Endodermal cell (in vitro differentiated cells): ENCODE data around the gene C2CD5. TPM values are rescaled to one million over a fixed set of nuclear protein-coding genes. Genes with fewer than 3 reads are reported as not detected.
"Not testable (repeated sequence)": the region's sequence is repeated elsewhere in the genome, so short reads cannot be mapped to it uniquely, and the experiment has no call there.

Experiments
- DNase-seq: peaks from one replicate; pipeline ENCODE4 v3.0.0-alpha.2; 2017
- H3K27ac ChIP-seq: 2 replicates; pipeline ENCODE4 v1.5.1; 2013; ENCODE audit warnings: mild to moderate bottlenecking, low read depth, low read length, moderate library complexity
- H3K27me3 ChIP-seq: 2 replicates; pipeline ENCODE4 v1.6.1; 2013; ENCODE audit warnings: mild to moderate bottlenecking, low read length, moderate library complexity; ENCODE audit not compliant: insufficient read depth, control insufficient read depth, poor library complexity, severe bottlenecking
- H3K36me3 ChIP-seq: 2 replicates; pipeline ENCODE4 v1.7.0; 2013; ENCODE audit warnings: mild to moderate bottlenecking, low read length, moderate library complexity; ENCODE audit not compliant: control insufficient read depth, insufficient read depth
- H3K4me1 ChIP-seq: one replicate; pipeline ENCODE4 v1.7.0; 2013; ENCODE audit warnings: low read length; ENCODE audit not compliant: control insufficient read depth, insufficient read depth
- H3K4me3 ChIP-seq: 2 replicates; pipeline ENCODE4 v1.5.1; 2013; ENCODE audit warnings: mild to moderate bottlenecking, low read length, moderate library complexity
- H3K9ac ChIP-seq: 2 replicates; pipeline ENCODE4 v1.6.1; 2013; ENCODE audit warnings: mild to moderate bottlenecking, low read length, moderate library complexity; ENCODE audit not compliant: poor library complexity, severe bottlenecking; ENCODE audit errors: extremely low read depth
- H3K9me3 ChIP-seq: 2 replicates; pipeline ENCODE4 v1.6.1; 2013; ENCODE audit warnings: mild to moderate bottlenecking, low read length, moderate library complexity; ENCODE audit not compliant: control insufficient read depth
- H3K27ac Mint-ChIP-seq: 2 replicates; pipeline ENCODE4 v1.8.0; 2020; ENCODE audit warnings: mixed read lengths
- H3K27me3 Mint-ChIP-seq: 2 replicates; pipeline ENCODE4 v1.8.0; 2021; ENCODE audit warnings: mild to moderate bottlenecking, mixed read lengths; ENCODE audit not compliant: insufficient read depth
- H3K36me3 Mint-ChIP-seq: 2 replicates; pipeline ENCODE4 v1.8.0; 2020; ENCODE audit warnings: low read depth, mixed read lengths
- H3K4me1 Mint-ChIP-seq: 2 replicates; pipeline ENCODE4 v1.8.0; 2020; ENCODE audit warnings: mixed read lengths
- H3K4me3 Mint-ChIP-seq: 2 replicates; pipeline ENCODE4 v1.8.0; 2020; ENCODE audit warnings: mild to moderate bottlenecking, moderate library complexity, mixed read lengths
- H3K9me3 Mint-ChIP-seq: 2 replicates; pipeline ENCODE4 v1.8.0; 2020; ENCODE audit warnings: mild to moderate bottlenecking, mixed read lengths
- WGBS, 2 experiments: methylation state at CpG; one replicate each; pipeline versions ENCODE4 v1.1.5 to v1.1.7; 2013; ENCODE audit warnings: missing lambda C conversion rate in 2 of 2, mixed read lengths in 1 of 2; ENCODE audit not compliant: insufficient coverage in 1 of 2, insufficient read length in 1 of 2; 5-methylcytosine and 5-hydroxymethylcytosine counted together
- total RNA-seq, 2 donors: library from RNA; stranded (reverse); fragmentation: NEBNext Ultra II Directional in 1 of 2; extraction: Animal tissue kit (Norgen Biotek cat#: 25700) in 1 of 2; gene quantifications; 2 replicates in 1 of 2; 3 replicates in 1 of 2; pipeline ENCODE4 v1.2.1, GENCODE V29; 2021
- TF ChIP-seq, protein P1 (sequence below): fragments of 200-600 bp; sonication (generic); conservative IDR thresholded peaks from 2 replicates; pipeline ENCODE4 v1.5.0; 2021; ENCODE audit warnings: antibody characterized with exemption, mild to moderate bottlenecking

C2CD5 gene
- total RNA-seq, 2 donors from 2014 or later = 29.2 to 59.8 TPM

DNA sequence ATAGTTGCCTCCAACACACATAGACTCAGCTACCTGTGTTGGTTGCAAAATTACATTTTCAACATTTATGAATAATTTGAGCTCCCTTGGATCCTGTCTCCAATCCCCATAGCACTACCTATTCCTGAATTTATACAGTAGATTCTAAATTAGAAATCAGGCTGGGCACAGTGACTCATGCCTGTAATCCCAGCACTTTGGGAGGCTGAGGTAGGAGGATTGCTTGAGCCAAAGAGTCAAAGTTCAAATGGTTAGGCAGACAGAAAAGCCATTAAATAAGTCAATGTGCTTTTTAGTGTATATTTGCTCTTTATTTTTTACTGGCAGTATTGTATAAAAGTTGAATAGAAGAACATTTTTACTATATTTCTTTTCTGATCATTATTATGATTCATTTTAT lies 24.9 kb upstream of the C2CD5 start:
- TF ChIP-seq, protein P1, sequence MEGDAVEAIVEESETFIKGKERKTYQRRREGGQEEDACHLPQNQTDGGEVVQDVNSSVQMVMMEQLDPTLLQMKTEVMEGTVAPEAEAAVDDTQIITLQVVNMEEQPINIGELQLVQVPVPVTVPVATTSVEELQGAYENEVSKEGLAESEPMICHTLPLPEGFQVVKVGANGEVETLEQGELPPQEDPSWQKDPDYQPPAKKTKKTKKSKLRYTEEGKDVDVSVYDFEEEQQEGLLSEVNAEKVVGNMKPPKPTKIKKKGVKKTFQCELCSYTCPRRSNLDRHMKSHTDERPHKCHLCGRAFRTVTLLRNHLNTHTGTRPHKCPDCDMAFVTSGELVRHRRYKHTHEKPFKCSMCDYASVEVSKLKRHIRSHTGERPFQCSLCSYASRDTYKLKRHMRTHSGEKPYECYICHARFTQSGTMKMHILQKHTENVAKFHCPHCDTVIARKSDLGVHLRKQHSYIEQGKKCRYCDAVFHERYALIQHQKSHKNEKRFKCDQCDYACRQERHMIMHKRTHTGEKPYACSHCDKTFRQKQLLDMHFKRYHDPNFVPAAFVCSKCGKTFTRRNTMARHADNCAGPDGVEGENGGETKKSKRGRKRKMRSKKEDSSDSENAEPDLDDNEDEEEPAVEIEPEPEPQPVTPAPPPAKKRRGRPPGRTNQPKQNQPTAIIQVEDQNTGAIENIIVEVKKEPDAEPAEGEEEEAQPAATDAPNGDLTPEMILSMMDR = no peak
- Mint-ChIP-seq H3K4me1 (no peaks in the 10 kb centered on the region), H3K36me3 (no peaks in the 10 kb centered on the region)

DNA sequence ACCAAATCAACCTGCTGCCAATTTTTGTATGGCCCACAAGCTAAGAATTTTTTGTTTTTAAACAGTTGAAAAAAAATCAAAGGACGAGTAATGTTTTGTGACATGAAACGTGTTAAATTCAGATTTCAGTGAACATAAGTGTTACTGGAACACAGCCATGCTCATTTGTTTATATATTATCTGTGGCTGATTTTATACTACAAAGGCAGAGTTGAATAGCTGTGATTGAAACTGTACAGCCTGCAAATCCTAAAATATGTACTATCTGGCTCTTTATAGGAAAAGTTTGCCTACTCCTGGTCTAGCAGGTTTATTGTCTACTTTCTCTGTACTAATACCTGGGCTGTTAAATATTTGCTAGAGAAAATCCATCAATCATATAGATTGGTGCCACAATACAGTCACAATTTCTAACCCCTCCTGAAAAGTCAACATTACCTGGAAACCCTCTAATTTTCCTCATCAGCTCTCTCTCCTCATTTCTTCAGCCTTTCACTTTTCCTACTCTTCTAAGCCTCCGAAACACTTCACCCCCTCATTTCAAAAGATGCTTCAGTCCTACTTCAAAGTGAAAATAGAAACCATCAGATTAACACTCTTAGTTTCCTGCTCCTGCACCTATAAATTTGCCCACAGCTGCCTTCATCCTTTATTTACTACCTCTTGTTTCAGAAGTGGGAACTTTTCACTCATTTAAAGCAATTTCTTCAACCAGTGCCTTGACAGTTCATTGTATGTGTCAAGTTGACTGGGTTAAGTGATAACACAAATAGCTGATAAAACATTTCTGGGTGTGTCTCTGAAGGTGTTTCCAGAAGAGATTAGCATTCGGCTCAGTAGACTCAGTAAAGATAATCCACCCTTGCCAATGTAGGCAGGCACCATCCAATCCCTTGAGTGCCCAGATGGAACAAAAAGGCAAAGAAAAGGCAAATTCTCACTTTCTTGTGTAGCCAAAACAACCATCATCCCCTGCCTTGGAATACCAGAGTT lies 18.0 kb upstream of the C2CD5 start:
- WGBS, 2 experiments = 90 to 100% methylated on average over 3 to 4 of the region's 4 CpGs
- no peaks in the 10 kb centered on the region for H3K27me3 Mint-ChIP-seq
- Histone ChIP-seq H3K9ac (no peak overlapping the region), H3K36me3 (no peaks in the 10 kb centered on the region), H3K4me1 (no peaks in the 10 kb centered on the region), H3K4me3 (no peak overlapping the region), H3K27ac (no peak overlapping the region), H3K9me3 (no peaks in the 10 kb centered on the region), H3K27me3 (no peaks in the 10 kb centered on the region)
- H3K9me3 Mint-ChIP-seq = peaks cover 2% of the 10 kb centered on the region
- H3K4me3 Mint-ChIP-seq = no peak overlapping the region
- no peak for DNase-seq
- TF ChIP-seq, protein P1 = no peak
- peaks cover 7% of the 10 kb centered on the region for H3K4me1 Mint-ChIP-seq
- no peak overlapping the region for H3K27ac Mint-ChIP-seq
- no peaks in the 10 kb centered on the region for H3K36me3 Mint-ChIP-seq

More for the DNA sequence above, 24.9 kb upstream of the C2CD5 start:
- Histone ChIP-seq H3K9me3 (no peaks in the 10 kb centered on the region), H3K36me3 (no peaks in the 10 kb centered on the region), H3K9ac (no peak overlapping the region), H3K27ac (no peak overlapping the region), H3K27me3 (no peaks in the 10 kb centered on the region), H3K4me3 (no peak overlapping the region), H3K4me1 (no peaks in the 10 kb centered on the region)
- H3K27ac Mint-ChIP-seq = no peak overlapping the region
- no peaks in the 10 kb centered on the region for H3K27me3 Mint-ChIP-seq
- DNase-seq = no peak
- no peak overlapping the region for H3K4me3 Mint-ChIP-seq
- H3K9me3 Mint-ChIP-seq = peaks cover 21% of the 10 kb centered on the region

DNA sequence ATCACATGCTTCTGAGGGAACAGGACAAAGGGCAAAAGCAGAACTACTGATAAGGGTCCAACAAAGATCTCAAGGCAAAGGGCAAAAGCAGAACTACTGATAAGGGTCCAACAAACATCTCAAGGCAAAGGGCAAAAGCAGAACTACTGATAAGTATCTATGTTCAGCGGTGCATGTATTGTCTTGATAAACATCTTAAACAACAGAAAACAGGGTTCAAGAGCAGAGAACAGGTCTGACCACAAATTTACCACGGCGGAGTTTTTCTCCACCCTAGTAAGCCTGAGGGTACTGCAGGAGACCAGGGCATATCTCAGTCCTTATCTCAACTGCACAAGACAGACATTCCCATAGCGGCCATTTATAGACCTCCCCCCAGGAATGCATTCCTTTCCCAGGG lies 10.4 kb upstream of the C2CD5 start:
- WGBS, 2 experiments = 98 to 100% methylated on average over 3 to 4 of the region's 4 CpGs
- H3K9me3 Mint-ChIP-seq = peaks cover 30% of the 10 kb centered on the region

More for the DNA sequence above, 10.4 kb upstream of the C2CD5 start:
- not testable (repeated sequence) for H3K27ac ChIP-seq, H3K4me1 ChIP-seq, H3K4me3 Mint-ChIP-seq, H3K27me3 Mint-ChIP-seq, H3K36me3 Mint-ChIP-seq, H3K27me3 ChIP-seq, H3K27ac Mint-ChIP-seq, H3K4me3 ChIP-seq, H3K36me3 ChIP-seq, H3K9ac ChIP-seq, DNase-seq, H3K4me1 Mint-ChIP-seq
- H3K9me3 ChIP-seq = peaks cover 14% of the 10 kb centered on the region
